ENCODE data around the gene ODC1.

The ODC1 gene

DNA sequence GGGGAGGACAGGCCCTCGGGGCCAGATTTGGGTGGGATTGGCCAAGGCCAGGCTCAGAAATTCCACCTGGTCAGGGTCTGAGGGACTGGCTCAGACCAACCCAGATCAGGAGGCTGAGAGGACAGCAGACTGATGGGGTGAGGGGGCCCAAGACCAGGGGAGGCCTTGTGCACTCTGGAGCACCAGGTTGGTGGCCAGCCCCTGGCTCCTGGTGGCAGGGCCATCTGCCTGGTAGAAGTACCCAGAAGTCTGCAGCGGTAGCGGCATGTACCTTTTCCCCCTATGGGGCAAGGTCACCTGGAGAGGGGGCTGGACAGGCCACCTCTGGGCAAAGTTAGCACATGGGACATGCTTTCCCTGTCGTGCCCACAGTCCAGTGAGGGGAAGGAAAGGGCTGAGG, 21.2 kb upstream of the ODC1 start:
- Histone ChIP-seq H3K9me2 (ENCODE audit: low read depth, low read length) (no peaks in the 10 kb centered on the region), H3F3A (ENCODE audit: insufficient read depth, low read length) (no peaks in the 10 kb centered on the region), H3K4me1 (ENCODE audit: insufficient read depth, low read length, severe bottlenecking) (peaks cover 4% of the 10 kb centered on the region), H3K4me3 (ENCODE audit: low read depth, low read length, poor library complexity, severe bottlenecking) (no peak overlapping the region), H3K9ac (ENCODE audit: low read length) (no peak overlapping the region), H3K79me2 (ENCODE audit: insufficient read depth, low read length) (no peaks in the 10 kb centered on the region), H4K20me1 (ENCODE audit: insufficient read depth, low read length) (no peaks in the 10 kb centered on the region), H3K4me2 (ENCODE audit: low read length) (no peak overlapping the region), H3K27ac (ENCODE audit: low read depth, low read length, poor library complexity, severe bottlenecking) (no peak overlapping the region), H3K9me3 (ENCODE audit: low read length) (no peaks in the 10 kb centered on the region), H2AFZ (ENCODE audit: low read length) (no peak overlapping the region), H3K36me3 (ENCODE audit: insufficient read depth, low read length) (no peaks in the 10 kb centered on the region), H3K27me3 (ENCODE audit: insufficient read depth, low read length) (no peaks in the 10 kb centered on the region)
- TF ChIP-seq, protein P1, sequence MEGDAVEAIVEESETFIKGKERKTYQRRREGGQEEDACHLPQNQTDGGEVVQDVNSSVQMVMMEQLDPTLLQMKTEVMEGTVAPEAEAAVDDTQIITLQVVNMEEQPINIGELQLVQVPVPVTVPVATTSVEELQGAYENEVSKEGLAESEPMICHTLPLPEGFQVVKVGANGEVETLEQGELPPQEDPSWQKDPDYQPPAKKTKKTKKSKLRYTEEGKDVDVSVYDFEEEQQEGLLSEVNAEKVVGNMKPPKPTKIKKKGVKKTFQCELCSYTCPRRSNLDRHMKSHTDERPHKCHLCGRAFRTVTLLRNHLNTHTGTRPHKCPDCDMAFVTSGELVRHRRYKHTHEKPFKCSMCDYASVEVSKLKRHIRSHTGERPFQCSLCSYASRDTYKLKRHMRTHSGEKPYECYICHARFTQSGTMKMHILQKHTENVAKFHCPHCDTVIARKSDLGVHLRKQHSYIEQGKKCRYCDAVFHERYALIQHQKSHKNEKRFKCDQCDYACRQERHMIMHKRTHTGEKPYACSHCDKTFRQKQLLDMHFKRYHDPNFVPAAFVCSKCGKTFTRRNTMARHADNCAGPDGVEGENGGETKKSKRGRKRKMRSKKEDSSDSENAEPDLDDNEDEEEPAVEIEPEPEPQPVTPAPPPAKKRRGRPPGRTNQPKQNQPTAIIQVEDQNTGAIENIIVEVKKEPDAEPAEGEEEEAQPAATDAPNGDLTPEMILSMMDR (IDR thresholded peaks at IDR 0.05; ENCODE audit: low read length), result no peak
- TF ChIP-seq EZH2 (IDR thresholded peaks at IDR 0.05; ENCODE audit: borderline replicate concordance, low read length), result no peak

- Histone ChIP-seq H3K4me1 (ENCODE audit: insufficient read depth, low read length, severe bottlenecking) (peaks cover 4% of the 10 kb centered on the region), H4K20me1 (ENCODE audit: insufficient read depth, low read length) (no peaks in the 10 kb centered on the region), H3K27me3 (ENCODE audit: insufficient read depth, low read length) (peaks cover 2% of the 10 kb centered on the region; the same call in 1 of the 2 replicates), H3K9me3 (ENCODE audit: low read length) (no peaks in the 10 kb centered on the region), H3K27ac (ENCODE audit: low read depth, low read length, poor library complexity, severe bottlenecking) (no peak overlapping the region), H3F3A (ENCODE audit: insufficient read depth, low read length) (no peaks in the 10 kb centered on the region), H3K79me2 (ENCODE audit: insufficient read depth, low read length) (no peaks in the 10 kb centered on the region), H3K9ac (ENCODE audit: low read length) (no peak overlapping the region), H3K9me2 (ENCODE audit: low read depth, low read length) (no peaks in the 10 kb centered on the region), H3K4me3 (ENCODE audit: low read depth, low read length, poor library complexity, severe bottlenecking) (no peak overlapping the region), H3K4me2 (ENCODE audit: low read length) (no peak overlapping the region), H2AFZ (ENCODE audit: low read length) (no peak overlapping the region), H3K36me3 (ENCODE audit: insufficient read depth, low read length) (no peaks in the 10 kb centered on the region)
- TF ChIP-seq EZH2 (IDR thresholded peaks at IDR 0.05; ENCODE audit: borderline replicate concordance, low read length), result no peak
- TF ChIP-seq, protein P1 (IDR thresholded peaks at IDR 0.05; ENCODE audit: low read length), result no peak
These were observed 19.3 kb upstream of the ODC1 start for GRCh38 chr2:10467401-10467800.

GRCh38 chr2:10466801-10467200, 18.7 kb upstream of the ODC1 start:
- peaks cover 4% of the 10 kb centered on the region for H3K4me1 ChIP-seq (ENCODE audit: insufficient read depth, low read length, severe bottlenecking)
- H3K36me3 ChIP-seq (ENCODE audit: insufficient read depth, low read length), result no peaks in the 10 kb centered on the region
- H3K4me2 ChIP-seq (ENCODE audit: low read length), result no peak overlapping the region
- no peak overlapping the region for H3K4me3 ChIP-seq (ENCODE audit: low read depth, low read length, poor library complexity, severe bottlenecking)
- H4K20me1 ChIP-seq (ENCODE audit: insufficient read depth, low read length), result no peaks in the 10 kb centered on the region
- H3K9me2 ChIP-seq (ENCODE audit: low read depth, low read length), result no peaks in the 10 kb centered on the region
- no peaks in the 10 kb centered on the region for H3K9me3 ChIP-seq (ENCODE audit: low read length)
- H3K9ac ChIP-seq (ENCODE audit: low read length), result no peak overlapping the region
- no peak for TF ChIP-seq EZH2 (IDR thresholded peaks at IDR 0.05; ENCODE audit: borderline replicate concordance, low read length)
- TF ChIP-seq, protein P1 (IDR thresholded peaks at IDR 0.05; ENCODE audit: low read length), result no peak
- no peaks in the 10 kb centered on the region for H3K79me2 ChIP-seq (ENCODE audit: insufficient read depth, low read length)
- peaks cover 5% of the 10 kb centered on the region; the same call in 1 of the 2 replicates for H3K27me3 ChIP-seq (ENCODE audit: insufficient read depth, low read length)
- no peak overlapping the region for H3K27ac ChIP-seq (ENCODE audit: low read depth, low read length, poor library complexity, severe bottlenecking)
- H3F3A ChIP-seq (ENCODE audit: insufficient read depth, low read length), result no peaks in the 10 kb centered on the region
- H2AFZ ChIP-seq (ENCODE audit: low read length), result no peak overlapping the region
